ENCODE measurements around the gene HOXD12. TPM values are rescaled to one million over a fixed set of nuclear protein-coding genes. Genes with fewer than 3 reads are reported as not detected.

The HOXD12 gene
- total RNA-seq, 1 experiment from 2014 or later, result 0.13 TPM

GRCh38 chr2:176137906-176138305, 38.3 kb downstream of the HOXD12 start:
- ChIA-PET CTCF (no interaction called here), POLR2A (no interaction called here)
- Histone ChIP-seq H3K4me3 (ENCODE audit: low read depth in 2 of 2, low read length in 2 of 2) (peak overlapping the region; percentile 54 to 55), H3K27me3 (ENCODE audit: control insufficient read depth, insufficient read depth, low read length) (no peaks in the 10 kb centered on the region), H3K4me1 (ENCODE audit: control insufficient read depth, insufficient read depth, low read length) (peaks cover 17% of the 10 kb centered on the region), H3K27ac (ENCODE audit: low read length) (peak overlapping the region; percentile 77), H3K36me3 (ENCODE audit: control insufficient read depth, insufficient read depth, low read length) (no peaks in the 10 kb centered on the region), H3K9me3 (ENCODE audit: control insufficient read depth, insufficient read depth, low read depth, low read length) (no peaks in the 10 kb centered on the region)
- no peak for TF ChIP-seq SIN3A (IDR thresholded peaks at IDR 0.05; ENCODE audit: borderline replicate concordance, insufficient read depth, low read depth, low read length)
- no peak for TF ChIP-seq TCF7L2 (IDR thresholded peaks at IDR 0.05; ENCODE audit: low read depth, low read length)
- TF ChIP-seq, protein P1, sequence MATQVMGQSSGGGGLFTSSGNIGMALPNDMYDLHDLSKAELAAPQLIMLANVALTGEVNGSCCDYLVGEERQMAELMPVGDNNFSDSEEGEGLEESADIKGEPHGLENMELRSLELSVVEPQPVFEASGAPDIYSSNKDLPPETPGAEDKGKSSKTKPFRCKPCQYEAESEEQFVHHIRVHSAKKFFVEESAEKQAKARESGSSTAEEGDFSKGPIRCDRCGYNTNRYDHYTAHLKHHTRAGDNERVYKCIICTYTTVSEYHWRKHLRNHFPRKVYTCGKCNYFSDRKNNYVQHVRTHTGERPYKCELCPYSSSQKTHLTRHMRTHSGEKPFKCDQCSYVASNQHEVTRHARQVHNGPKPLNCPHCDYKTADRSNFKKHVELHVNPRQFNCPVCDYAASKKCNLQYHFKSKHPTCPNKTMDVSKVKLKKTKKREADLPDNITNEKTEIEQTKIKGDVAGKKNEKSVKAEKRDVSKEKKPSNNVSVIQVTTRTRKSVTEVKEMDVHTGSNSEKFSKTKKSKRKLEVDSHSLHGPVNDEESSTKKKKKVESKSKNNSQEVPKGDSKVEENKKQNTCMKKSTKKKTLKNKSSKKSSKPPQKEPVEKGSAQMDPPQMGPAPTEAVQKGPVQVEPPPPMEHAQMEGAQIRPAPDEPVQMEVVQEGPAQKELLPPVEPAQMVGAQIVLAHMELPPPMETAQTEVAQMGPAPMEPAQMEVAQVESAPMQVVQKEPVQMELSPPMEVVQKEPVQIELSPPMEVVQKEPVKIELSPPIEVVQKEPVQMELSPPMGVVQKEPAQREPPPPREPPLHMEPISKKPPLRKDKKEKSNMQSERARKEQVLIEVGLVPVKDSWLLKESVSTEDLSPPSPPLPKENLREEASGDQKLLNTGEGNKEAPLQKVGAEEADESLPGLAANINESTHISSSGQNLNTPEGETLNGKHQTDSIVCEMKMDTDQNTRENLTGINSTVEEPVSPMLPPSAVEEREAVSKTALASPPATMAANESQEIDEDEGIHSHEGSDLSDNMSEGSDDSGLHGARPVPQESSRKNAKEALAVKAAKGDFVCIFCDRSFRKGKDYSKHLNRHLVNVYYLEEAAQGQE (IDR thresholded peaks at IDR 0.05; ENCODE audit: insufficient read depth in 1 of 2, low read depth in 2 of 2, low read length in 1 of 2), result no peak
- TF ChIP-seq, protein P2, sequence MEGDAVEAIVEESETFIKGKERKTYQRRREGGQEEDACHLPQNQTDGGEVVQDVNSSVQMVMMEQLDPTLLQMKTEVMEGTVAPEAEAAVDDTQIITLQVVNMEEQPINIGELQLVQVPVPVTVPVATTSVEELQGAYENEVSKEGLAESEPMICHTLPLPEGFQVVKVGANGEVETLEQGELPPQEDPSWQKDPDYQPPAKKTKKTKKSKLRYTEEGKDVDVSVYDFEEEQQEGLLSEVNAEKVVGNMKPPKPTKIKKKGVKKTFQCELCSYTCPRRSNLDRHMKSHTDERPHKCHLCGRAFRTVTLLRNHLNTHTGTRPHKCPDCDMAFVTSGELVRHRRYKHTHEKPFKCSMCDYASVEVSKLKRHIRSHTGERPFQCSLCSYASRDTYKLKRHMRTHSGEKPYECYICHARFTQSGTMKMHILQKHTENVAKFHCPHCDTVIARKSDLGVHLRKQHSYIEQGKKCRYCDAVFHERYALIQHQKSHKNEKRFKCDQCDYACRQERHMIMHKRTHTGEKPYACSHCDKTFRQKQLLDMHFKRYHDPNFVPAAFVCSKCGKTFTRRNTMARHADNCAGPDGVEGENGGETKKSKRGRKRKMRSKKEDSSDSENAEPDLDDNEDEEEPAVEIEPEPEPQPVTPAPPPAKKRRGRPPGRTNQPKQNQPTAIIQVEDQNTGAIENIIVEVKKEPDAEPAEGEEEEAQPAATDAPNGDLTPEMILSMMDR (IDR thresholded peaks at IDR 0.05), result no peak
- no peak for TF ChIP-seq POLR2AphosphoS5 (IDR thresholded peaks at IDR 0.05; ENCODE audit: low read depth, low read length)
- no peak for DNase-seq (ENCODE audit: low read depth, low spot score)
- no TSS peak for BruUV-seq (replicated peaks)
- intact Hi-C loops (cut with micrococcal nuclease; ENCODE audit: unreplicated experiment) (no loop called here), in situ Hi-C loops (cut with HindIII; ENCODE audit: low pct_unique_long_range_greater_than_20kb, low sequenced_read_pairs) (no loop called here)
- ATAC-seq, result no peak

GRCh38 chr2:176138526-176138922, 38.9 kb downstream of the HOXD12 start:
- intact Hi-C loops (cut with micrococcal nuclease; ENCODE audit: unreplicated experiment), result no loop called here
- in situ Hi-C loops (cut with HindIII; ENCODE audit: low pct_unique_long_range_greater_than_20kb, low sequenced_read_pairs), result no loop called here
- no TSS peak for BruUV-seq (replicated peaks)
- DNase-seq (ENCODE audit: low read depth, low spot score) (no peak), ATAC-seq (no peak)
- CTCF ChIA-PET, result interaction anchor here (1.2 kb wide), 1 partner anchor 12 kb away, joined by 4 read pairs; no protein-coding TSS in a partner anchor
- no peaks in the 10 kb centered on the region for H3K27me3 ChIP-seq (ENCODE audit: control insufficient read depth, insufficient read depth, low read length)
- POLR2A ChIA-PET, result no interaction called here
- H3K4me3 ChIP-seq (ENCODE audit: low read depth in 2 of 2, low read length in 2 of 2), result peak overlapping the region; percentile 54 to 55
- peaks cover 11% of the 10 kb centered on the region for H3K4me1 ChIP-seq (ENCODE audit: control insufficient read depth, insufficient read depth, low read length)
- H3K27ac ChIP-seq (ENCODE audit: low read length), result peak overlapping the region; percentile 77
- TF ChIP-seq, protein P2 (IDR thresholded peaks at IDR 0.05), result no peak
- TF ChIP-seq, protein P1 (IDR thresholded peaks at IDR 0.05; ENCODE audit: insufficient read depth in 1 of 2, low read depth in 2 of 2, low read length in 1 of 2), result no peak
- no peak for TF ChIP-seq TCF7L2 (IDR thresholded peaks at IDR 0.05; ENCODE audit: low read depth, low read length)
- TF ChIP-seq POLR2AphosphoS5 (IDR thresholded peaks at IDR 0.05; ENCODE audit: low read depth, low read length), result no peak
- TF ChIP-seq SIN3A (IDR thresholded peaks at IDR 0.05; ENCODE audit: borderline replicate concordance, insufficient read depth, low read depth, low read length), result no peak
- no peaks in the 10 kb centered on the region for H3K9me3 ChIP-seq (ENCODE audit: control insufficient read depth, insufficient read depth, low read depth, low read length)
- H3K36me3 ChIP-seq (ENCODE audit: control insufficient read depth, insufficient read depth, low read length), result no peaks in the 10 kb centered on the region

All from Panc1 (cell line).